Measurements from ENCODE around the gene ATAD3C.

DNA sequence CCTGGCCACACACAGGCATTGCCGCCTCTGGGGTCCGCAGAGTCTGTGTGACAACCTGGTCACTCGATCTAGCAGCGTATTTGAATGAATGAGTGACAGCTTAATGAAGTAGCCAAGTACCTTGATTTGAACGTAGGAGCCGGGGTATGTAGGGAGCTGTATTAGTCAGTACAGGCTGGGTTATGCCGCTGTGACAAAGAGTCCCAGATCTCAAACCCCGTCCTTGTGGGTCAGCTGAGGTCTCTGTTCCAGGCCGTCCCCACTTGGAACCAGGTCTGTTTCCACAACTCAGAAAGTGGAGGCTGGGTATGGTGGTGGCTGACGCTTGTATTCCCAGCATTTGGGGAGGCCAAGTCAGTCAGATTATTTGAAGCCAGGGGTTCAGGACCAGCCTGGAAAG lies 42.1 kb downstream of the ATAD3C start:
- TF ChIP-seq, protein P1, sequence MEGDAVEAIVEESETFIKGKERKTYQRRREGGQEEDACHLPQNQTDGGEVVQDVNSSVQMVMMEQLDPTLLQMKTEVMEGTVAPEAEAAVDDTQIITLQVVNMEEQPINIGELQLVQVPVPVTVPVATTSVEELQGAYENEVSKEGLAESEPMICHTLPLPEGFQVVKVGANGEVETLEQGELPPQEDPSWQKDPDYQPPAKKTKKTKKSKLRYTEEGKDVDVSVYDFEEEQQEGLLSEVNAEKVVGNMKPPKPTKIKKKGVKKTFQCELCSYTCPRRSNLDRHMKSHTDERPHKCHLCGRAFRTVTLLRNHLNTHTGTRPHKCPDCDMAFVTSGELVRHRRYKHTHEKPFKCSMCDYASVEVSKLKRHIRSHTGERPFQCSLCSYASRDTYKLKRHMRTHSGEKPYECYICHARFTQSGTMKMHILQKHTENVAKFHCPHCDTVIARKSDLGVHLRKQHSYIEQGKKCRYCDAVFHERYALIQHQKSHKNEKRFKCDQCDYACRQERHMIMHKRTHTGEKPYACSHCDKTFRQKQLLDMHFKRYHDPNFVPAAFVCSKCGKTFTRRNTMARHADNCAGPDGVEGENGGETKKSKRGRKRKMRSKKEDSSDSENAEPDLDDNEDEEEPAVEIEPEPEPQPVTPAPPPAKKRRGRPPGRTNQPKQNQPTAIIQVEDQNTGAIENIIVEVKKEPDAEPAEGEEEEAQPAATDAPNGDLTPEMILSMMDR (conservative IDR thresholded peaks at IDR 0.05 in 1 of 2, IDR thresholded peaks at IDR 0.05 in 1 of 2; ENCODE audit: low read depth in 1 of 2, low read length in 2 of 2), result no peak
- no peak for TF ChIP-seq EZH2 (IDR thresholded peaks at IDR 0.05; ENCODE audit: low read length, missing control alignments)
